Adrenal gland (tissue), 12 donors: ENCODE results near the gene ATAD3B. TPM values are rescaled to one million over a fixed set of nuclear protein-coding genes. Genes with fewer than 3 reads are reported as not detected.
A peak's percentile ranks its signal among the peaks of the same experiment; 100 is the strongest.

Source experiments
- DNase-seq, 7 donors: peaks; one replicate each; pipeline ENCODE4 v3.0.0-alpha.2; 2019 to 2020
- H3K27ac ChIP-seq, 5 donors: fragments of 200-600 bp; sonication (generic) in 4 of 5; 1 replicate in 3 of 5; 2 replicates in 2 of 5; pipeline versions ENCODE4 v1.5.1 to v1.8.0; 2016 to 2020; ENCODE audit warnings: mild to moderate bottlenecking in 1 of 5
- H3K27me3 ChIP-seq: fragments of 200-600 bp; 2 replicates; pipeline ENCODE4 v1.8.0; 2021
- H3K36me3 ChIP-seq, 2 donors: fragments of 200-600 bp; replicated peaks in 1 of 2; 1 replicate in 1 of 2; 2 replicates in 1 of 2; pipeline versions ENCODE4 v1.5.1 to v1.8.0; 2018 to 2022
- H3K4me1 ChIP-seq, 2 donors: fragments of 200-600 bp; replicated peaks in 1 of 2; 1 replicate in 1 of 2; 2 replicates in 1 of 2; pipeline versions ENCODE4 v1.5.1 to v1.8.0; 2018 to 2021
- H3K4me3 ChIP-seq, 4 donors: fragments of 200-600 bp; sonication (generic) in 3 of 4; one replicate each; pipeline ENCODE4 v1.5.1; 2016 to 2018
- H3K9me3 ChIP-seq, 3 donors: fragments of 200-600 bp; sonication (generic) in 1 of 3; replicated peaks in 1 of 3; 1 replicate in 2 of 3; 2 replicates in 1 of 3; pipeline versions ENCODE4 v1.5.1 to v1.8.0; 2016 to 2021
- CTCF ChIP-seq, 6 experiments: fragments of 450-650 bp in 4 of 6; fragments of 200-600 bp in 2 of 6; sonication (generic) in 1 of 6; IDR thresholded peaks; 1 replicate in 5 of 6; 2 replicates in 1 of 6; pipeline versions ENCODE4 v1.5.1 to v1.8.0; 2016 to 2021; ENCODE audit warnings: antibody characterized with exemption in 6 of 6, mild to moderate bottlenecking in 2 of 6, moderate library complexity in 1 of 6
- POLR2A ChIP-seq, 2 donors: fragments of 450-650 bp; IDR thresholded peaks; one replicate each; pipeline ENCODE4 v1.6.1; 2017; ENCODE audit warnings: antibody characterized with exemption in 2 of 2, mild to moderate bottlenecking in 2 of 2, moderate library complexity in 1 of 2
- WGBS, 4 donors: extraction: QIAGEN DNeasy Blood & Tissue Kit in 2 of 4; methylation state at CpG; one replicate each; pipeline versions ENCODE4 v1.1.5 to v1.1.7; 2013 to 2017; 5-methylcytosine and 5-hydroxymethylcytosine counted together
- intact Hi-C, 2 donors: fragments of 100-400 bp; cut with DNase I; formaldehyde crosslinking; loops; one replicate each; pipeline versions ENCODE4 v1.14.1 to v1.15.0; 2022 to 2023
- polyA plus RNA-seq, 3 donors: library from polyadenylated mRNA; stranded (reverse); fragments of 200-250 nt in 2 of 3; fragments of 350-450 nt in 1 of 3; fragmentation: Illumina TruSeq in 1 of 3; extraction: RNeasy Lipid Tissue Mini Kit (QIAGEN cat#74804) in 1 of 3; gene quantifications; one replicate each; pipeline ENCODE4 v1.2.3, GENCODE V29; 2013 to 2014
- total RNA-seq, 9 donors: library from RNA; depleted of rRNA in 4 of 9; stranded (reverse); fragments of >200 nt in 4 of 9; fragments of 120-200 nt in 1 of 9; fragmentation: NEBNext Ultra II Directional in 1 of 9; extraction: Animal tissue kit (Norgen Biotek cat#: 25700) in 1 of 9; gene quantifications; one replicate each; pipeline versions ENCODE4 v1.1.0 to v1.2.4, GENCODE V29; 2013 to 2023
- donor health status: healthy with polysubstance abuse.
- donor health status: Bipolar disorder and iron deficiency.
- donor health status: DM: yes; HTN: yes; CAD: no.
- donor health status: DM: no; HTN: no; CAD: no.
- donor health status: DM: no; HTN: no; CAD: no.
- donor health status: DM: yes; HTN: yes; CAD: no.

The ATAD3B gene
- total and polyA plus RNA-seq, 12 donors: 5.3 to 109 (median 13.3) TPM

GRCh38 chr1:1437033-1437903, 34.3 kb upstream of the ATAD3B start:
- Histone ChIP-seq H3K27ac (no peak overlapping the region), H3K9me3 (no peaks in the 10 kb centered on the region), H3K27me3 (no peaks in the 10 kb centered on the region), H3K4me3 (no peak overlapping the region), H3K36me3 (no peaks in the 10 kb centered on the region), H3K4me1 (peaks cover 12 to 27% of the 10 kb centered on the region in 2 donors)
- intact Hi-C loops: no loop called here
- WGBS, 4 donors: 77 to 95% (median 80%) methylated on average over 2 to 31 of the region's 31 CpGs
- TF ChIP-seq CTCF (IDR thresholded peaks at IDR 0.05) (no peak), POLR2A (IDR thresholded peaks at IDR 0.05) (no peak)
- DNase-seq: peak in 1 of 7 donors; percentile 18

GRCh38 chr1:1437904-1438376, 33.6 kb upstream of the ATAD3B start:
- 51 to 72% (median 65%) methylated on average over 6 to 11 of the region's 11 CpGs for WGBS, 4 donors
- no peak overlapping the region for H3K27ac ChIP-seq
- peaks cover 12 to 27% of the 10 kb centered on the region in 2 donors for H3K4me1 ChIP-seq

GRCh38 chr1:1438531-1439381, 32.8 kb upstream of the ATAD3B start:
- WGBS, 4 donors: 84 to 95% (median 85%) methylated on average over 11 to 45 of the region's 45 CpGs

More at GRCh38 chr1:1437904-1438376, 33.6 kb upstream of the ATAD3B start:
- no peak for DNase-seq
- Histone ChIP-seq H3K36me3 (no peaks in the 10 kb centered on the region), H3K4me3 (no peak overlapping the region), H3K9me3 (no peaks in the 10 kb centered on the region), H3K27me3 (no peaks in the 10 kb centered on the region)
- TF ChIP-seq POLR2A (IDR thresholded peaks at IDR 0.05) (no peak), CTCF (IDR thresholded peaks at IDR 0.05) (no peak)
- intact Hi-C loops: no loop called here

More at GRCh38 chr1:1438531-1439381, 32.8 kb upstream of the ATAD3B start:
- no peak for DNase-seq
- no peaks in the 10 kb centered on the region for H3K36me3 ChIP-seq
- H3K4me3 ChIP-seq: no peak overlapping the region
- H3K27ac ChIP-seq: no peak overlapping the region
- no peak for TF ChIP-seq POLR2A (IDR thresholded peaks at IDR 0.05)
- no peak for TF ChIP-seq CTCF (IDR thresholded peaks at IDR 0.05)
- no peaks in the 10 kb centered on the region for H3K9me3 ChIP-seq
- no peaks in the 10 kb centered on the region for H3K27me3 ChIP-seq
- intact Hi-C loops: no loop called here
- peaks cover 12 to 27% of the 10 kb centered on the region in 2 donors for H3K4me1 ChIP-seq
